Vagina (tissue), 2 donors: ENCODE results near the gene ETS2. TPM values are rescaled to one million over a fixed set of nuclear protein-coding genes. Genes with fewer than 3 reads are reported as not detected.

ENCODE experiments used
- DNase-seq, 2 donors: peaks; one replicate each; pipeline ENCODE4 v3.0.0-alpha.2; 2017; ENCODE audit errors: extremely low spot score in 2 of 2
- H3K27ac ChIP-seq: fragments of 200-600 bp; sonication (generic); one replicate; pipeline ENCODE4 v1.5.1; 2019
- H3K27me3 ChIP-seq: fragments of 200-600 bp; sonication (generic); one replicate; pipeline ENCODE4 v1.5.1; 2019
- H3K36me3 ChIP-seq, 2 donors: fragments of 200-600 bp; sonication (generic); one replicate each; pipeline ENCODE4 v1.5.1; 2017 to 2019
- H3K4me1 ChIP-seq: fragments of 200-600 bp; sonication (generic); one replicate; pipeline ENCODE4 v1.5.1; 2019
- H3K4me3 ChIP-seq, 2 donors: fragments of 200-600 bp; sonication (generic); 1 replicate in 1 of 2; 2 replicates in 1 of 2; pipeline ENCODE4 v1.5.1; 2016 to 2019
- H3K9me3 ChIP-seq: fragments of 200-600 bp; sonication (generic); one replicate; pipeline ENCODE4 v1.5.1; 2019
- POLR2A ChIP-seq, 2 donors: fragments of 450-650 bp; IDR thresholded peaks; one replicate each; pipeline ENCODE4 v1.6.1; 2017; ENCODE audit warnings: antibody characterized with exemption in 2 of 2, mild to moderate bottlenecking in 2 of 2, moderate library complexity in 2 of 2
- POLR2AphosphoS5 ChIP-seq, 2 donors: sonication (generic); formaldehyde crosslinking; IDR thresholded peaks; one replicate each; pipeline ENCODE4 v1.9.0; 2017; ENCODE audit warnings: antibody characterized with exemption in 2 of 2, mild to moderate bottlenecking in 2 of 2, low read depth in 1 of 2; ENCODE audit not compliant: insufficient read depth in 1 of 2
- intact Hi-C: fragments of 100-400 bp; cut with DNase I; formaldehyde crosslinking; loops from one replicate; pipeline ENCODE4 v1.15.1; 2023
- total RNA-seq: library from RNA; depleted of rRNA; stranded (reverse); fragments of >200 nt; gene quantifications from one replicate; pipeline ENCODE4 v1.2.3, GENCODE V29; 2016
- TF ChIP-seq, protein P1 (sequence below), 3 experiments: fragments of 450-650 bp in 2 of 3; fragments of 200-600 bp in 1 of 3; sonication (generic) in 1 of 3; IDR thresholded peaks; one replicate each; pipeline ENCODE4 v1.5.1; 2017 to 2019; ENCODE audit warnings: antibody characterized with exemption in 3 of 3, mild to moderate bottlenecking in 2 of 3, moderate library complexity in 2 of 3

The ETS2 gene
- total RNA-seq, 1 donor from 2014 or later: 134 TPM

GRCh38 chr21:38777015-38777414 lies 28.7 kb upstream of the ETS2 start:
- intact Hi-C loops: no loop called here
- H3K4me3 ChIP-seq: no peak overlapping the region
- no peak for DNase-seq

GRCh38 chr21:38777531-38777930 lies 28.2 kb upstream of the ETS2 start:
- Histone ChIP-seq H3K36me3 (no peaks in the 10 kb centered on the region), H3K27ac (no peak overlapping the region), H3K4me1 (peaks cover 24% of the 10 kb centered on the region), H3K9me3 (no peaks in the 10 kb centered on the region), H3K27me3 (no peaks in the 10 kb centered on the region), H3K4me3 (no peak overlapping the region)
- DNase-seq: no peak
- intact Hi-C loops: no loop called here
- no peak for TF ChIP-seq POLR2AphosphoS5 (IDR thresholded peaks at IDR 0.05; ENCODE audit: insufficient read depth in 1 of 2, low read depth in 1 of 2)
- TF ChIP-seq POLR2A (IDR thresholded peaks at IDR 0.05): no peak
- TF ChIP-seq, protein P1, sequence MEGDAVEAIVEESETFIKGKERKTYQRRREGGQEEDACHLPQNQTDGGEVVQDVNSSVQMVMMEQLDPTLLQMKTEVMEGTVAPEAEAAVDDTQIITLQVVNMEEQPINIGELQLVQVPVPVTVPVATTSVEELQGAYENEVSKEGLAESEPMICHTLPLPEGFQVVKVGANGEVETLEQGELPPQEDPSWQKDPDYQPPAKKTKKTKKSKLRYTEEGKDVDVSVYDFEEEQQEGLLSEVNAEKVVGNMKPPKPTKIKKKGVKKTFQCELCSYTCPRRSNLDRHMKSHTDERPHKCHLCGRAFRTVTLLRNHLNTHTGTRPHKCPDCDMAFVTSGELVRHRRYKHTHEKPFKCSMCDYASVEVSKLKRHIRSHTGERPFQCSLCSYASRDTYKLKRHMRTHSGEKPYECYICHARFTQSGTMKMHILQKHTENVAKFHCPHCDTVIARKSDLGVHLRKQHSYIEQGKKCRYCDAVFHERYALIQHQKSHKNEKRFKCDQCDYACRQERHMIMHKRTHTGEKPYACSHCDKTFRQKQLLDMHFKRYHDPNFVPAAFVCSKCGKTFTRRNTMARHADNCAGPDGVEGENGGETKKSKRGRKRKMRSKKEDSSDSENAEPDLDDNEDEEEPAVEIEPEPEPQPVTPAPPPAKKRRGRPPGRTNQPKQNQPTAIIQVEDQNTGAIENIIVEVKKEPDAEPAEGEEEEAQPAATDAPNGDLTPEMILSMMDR (IDR thresholded peaks at IDR 0.05): no peak

More at GRCh38 chr21:38777015-38777414, 28.7 kb upstream of the ETS2 start:
- no peaks in the 10 kb centered on the region for H3K27me3 ChIP-seq
- peaks cover 29% of the 10 kb centered on the region for H3K4me1 ChIP-seq
- TF ChIP-seq, protein P1 (IDR thresholded peaks at IDR 0.05): no peak
- no peak for TF ChIP-seq POLR2AphosphoS5 (IDR thresholded peaks at IDR 0.05; ENCODE audit: insufficient read depth in 1 of 2, low read depth in 1 of 2)
- TF ChIP-seq POLR2A (IDR thresholded peaks at IDR 0.05): no peak
- no peak overlapping the region for H3K27ac ChIP-seq
- H3K9me3 ChIP-seq: no peaks in the 10 kb centered on the region
- no peaks in the 10 kb centered on the region for H3K36me3 ChIP-seq

DNA sequence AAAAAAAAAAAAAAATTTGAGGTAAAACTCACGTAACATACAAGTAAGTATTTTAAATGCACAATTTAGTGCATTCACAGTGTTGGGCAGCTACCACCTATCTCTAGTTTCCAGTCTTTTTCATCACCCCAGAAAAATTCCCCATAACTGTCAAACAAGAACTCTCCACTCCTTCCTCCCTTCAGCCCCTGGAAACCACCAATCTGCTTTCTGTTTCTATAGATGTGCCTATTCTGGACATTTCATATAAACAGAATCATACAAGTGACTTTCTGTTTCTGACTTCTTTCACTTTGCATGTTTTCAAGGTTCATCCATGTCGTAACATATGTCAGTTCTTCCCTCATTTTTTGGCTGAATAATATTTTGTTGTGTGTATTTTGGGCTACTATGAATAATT lies 24.9 kb upstream of the ETS2 start:
- TF ChIP-seq POLR2AphosphoS5 (IDR thresholded peaks at IDR 0.05; ENCODE audit: insufficient read depth in 1 of 2, low read depth in 1 of 2) (no peak), POLR2A (IDR thresholded peaks at IDR 0.05) (no peak)
- TF ChIP-seq, protein P1 (IDR thresholded peaks at IDR 0.05): no peak
- intact Hi-C loops: no loop called here
- no peak for DNase-seq

DNA sequence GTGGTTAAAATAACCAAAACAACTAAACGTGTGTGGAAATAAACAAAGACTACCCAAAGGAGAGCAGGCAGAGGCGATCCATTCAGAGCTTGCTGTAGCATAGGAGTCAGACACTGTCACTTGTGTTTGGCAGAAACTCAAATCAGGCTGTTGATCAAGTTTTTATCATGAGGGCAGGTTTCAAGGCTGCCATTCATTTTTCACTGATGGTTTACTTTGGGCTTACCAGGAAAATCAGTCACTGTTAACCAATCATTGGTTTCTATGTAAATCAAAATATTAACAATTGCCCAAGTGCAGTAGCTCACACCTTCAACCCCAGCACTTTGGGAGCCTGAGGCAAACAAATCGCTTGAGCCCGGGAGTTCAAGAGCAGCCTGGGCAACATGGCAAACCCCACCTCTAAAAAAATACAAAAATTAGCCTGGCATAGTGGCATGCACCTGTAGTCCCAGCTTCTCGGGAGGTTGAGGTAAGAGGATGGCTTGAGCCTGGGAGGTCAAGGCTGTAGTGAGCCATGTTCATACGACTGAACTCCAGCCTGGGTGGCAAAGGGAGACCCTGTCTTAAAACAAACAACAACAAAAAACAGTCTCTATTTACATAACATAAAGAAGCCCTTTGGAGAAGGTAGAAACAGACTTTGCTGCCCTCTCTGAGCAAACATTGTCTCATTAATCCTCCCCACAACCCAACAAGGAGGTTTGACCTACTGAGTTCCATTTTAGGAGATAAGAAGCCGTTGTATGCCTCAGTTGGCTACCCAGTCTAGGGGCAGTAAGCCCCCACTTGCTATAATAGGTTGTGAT lies 21.1 kb upstream of the ETS2 start:
- Histone ChIP-seq H3K4me1 (peaks cover 14% of the 10 kb centered on the region), H3K4me3 (no peak overlapping the region), H3K9me3 (no peaks in the 10 kb centered on the region), H3K27me3 (no peaks in the 10 kb centered on the region), H3K36me3 (no peaks in the 10 kb centered on the region), H3K27ac (no peak overlapping the region)
- intact Hi-C loops: no loop called here
- no peak for TF ChIP-seq POLR2AphosphoS5 (IDR thresholded peaks at IDR 0.05; ENCODE audit: insufficient read depth in 1 of 2, low read depth in 1 of 2)
- no peak for TF ChIP-seq POLR2A (IDR thresholded peaks at IDR 0.05)
- TF ChIP-seq, protein P1 (IDR thresholded peaks at IDR 0.05): no peak
- no peak for DNase-seq

More for the DNA sequence above, 24.9 kb upstream of the ETS2 start:
- Histone ChIP-seq H3K4me1 (no peaks in the 10 kb centered on the region), H3K9me3 (no peaks in the 10 kb centered on the region), H3K4me3 (no peak overlapping the region), H3K27ac (no peak overlapping the region), H3K36me3 (no peaks in the 10 kb centered on the region), H3K27me3 (no peaks in the 10 kb centered on the region)

DNA sequence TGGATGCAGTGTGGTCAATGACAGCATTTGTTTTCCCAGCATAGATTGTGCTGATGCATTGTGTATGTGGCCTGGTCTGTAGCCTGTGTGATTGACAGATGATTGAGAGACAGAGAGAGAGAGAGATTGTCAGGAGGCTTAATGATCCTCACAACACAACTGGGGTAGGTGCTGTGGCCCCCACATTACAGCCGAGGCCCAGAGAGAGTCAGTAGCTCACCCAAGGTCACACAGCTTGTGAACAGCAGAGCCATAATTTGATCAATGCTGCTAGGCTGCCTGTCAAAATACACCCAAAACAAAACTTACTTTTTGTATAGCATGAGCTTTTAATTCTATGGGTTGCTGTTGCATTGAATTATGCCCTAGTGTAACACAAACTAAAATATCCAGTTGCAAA lies 20.2 kb upstream of the ETS2 start:
- H3K4me1 ChIP-seq: peaks cover 14% of the 10 kb centered on the region
- no peaks in the 10 kb centered on the region for H3K9me3 ChIP-seq
- DNase-seq: no peak
- no peaks in the 10 kb centered on the region for H3K27me3 ChIP-seq
- no peak overlapping the region for H3K4me3 ChIP-seq
- no peak overlapping the region for H3K27ac ChIP-seq
- TF ChIP-seq POLR2AphosphoS5 (IDR thresholded peaks at IDR 0.05; ENCODE audit: insufficient read depth in 1 of 2, low read depth in 1 of 2) (no peak), POLR2A (IDR thresholded peaks at IDR 0.05) (no peak)
- TF ChIP-seq, protein P1 (IDR thresholded peaks at IDR 0.05): no peak
- intact Hi-C loops: no loop called here
- no peaks in the 10 kb centered on the region for H3K36me3 ChIP-seq
